Breast epithelium (tissue), 4 donors: ENCODE measurements around the gene CABP4. TPM values are rescaled to one million over a fixed set of nuclear protein-coding genes. Genes with fewer than 3 reads are reported as not detected.

Experiments
- DNase-seq, 2 donors: peaks; one replicate each; pipeline ENCODE4 v3.0.0-alpha.2; 2019; ENCODE audit warnings: low spot score in 2 of 2
- H3K27ac ChIP-seq, 2 donors: fragments of 200-600 bp; sonication (generic) in 1 of 2; one replicate each; pipeline ENCODE4 v1.5.1; 2016 to 2019; ENCODE audit warnings: mild to moderate bottlenecking in 1 of 2
- H3K27me3 ChIP-seq, 2 donors: fragments of 200-600 bp; sonication (generic) in 1 of 2; one replicate each; pipeline versions ENCODE4 v1.5.1 to v1.6.0; 2017 to 2019; ENCODE audit warnings: control low read depth in 1 of 2, mild to moderate bottlenecking in 1 of 2
- H3K36me3 ChIP-seq: fragments of 200-600 bp; one replicate; pipeline ENCODE4 v1.5.1; 2019
- H3K4me1 ChIP-seq, 2 donors: fragments of 200-600 bp; sonication (generic); one replicate each; pipeline ENCODE4 v1.5.1; 2016 to 2019; ENCODE audit warnings: control low read depth in 1 of 2
- H3K4me3 ChIP-seq, 3 donors: fragments of 200-600 bp; sonication (generic); 1 replicate in 2 of 3; 2 replicates in 1 of 3; pipeline ENCODE4 v1.5.1; 2016 to 2019; ENCODE audit warnings: mild to moderate bottlenecking in 3 of 3, moderate library complexity in 2 of 3
- H3K9me3 ChIP-seq, 2 donors: fragments of 200-600 bp; sonication (generic) in 1 of 2; one replicate each; pipeline ENCODE4 v1.5.1; 2016 to 2019; ENCODE audit warnings: control low read depth in 1 of 2
- CTCF ChIP-seq, 3 donors: fragments of 450-650 bp; IDR thresholded peaks; one replicate each; pipeline ENCODE4 v1.5.1; 2016 to 2017; ENCODE audit warnings: antibody characterized with exemption in 3 of 3, mild to moderate bottlenecking in 3 of 3, moderate library complexity in 3 of 3
- POLR2A ChIP-seq: fragments of 450-650 bp; IDR thresholded peaks from one replicate; pipeline ENCODE4 v1.6.1; 2016; ENCODE audit warnings: antibody characterized with exemption, mild to moderate bottlenecking, moderate library complexity
- POLR2AphosphoS5 ChIP-seq, 3 donors: sonication (generic); formaldehyde crosslinking; IDR thresholded peaks; one replicate each; pipeline ENCODE4 v1.6.1; 2017; ENCODE audit warnings: antibody characterized with exemption in 3 of 3
- intact Hi-C: fragments of 100-400 bp; cut with DNase I; formaldehyde crosslinking; loops from one replicate; pipeline ENCODE4 v1.15.1; 2023; ENCODE audit warnings: low total_unique reads
- total RNA-seq, 3 donors: library from RNA; depleted of rRNA; stranded (reverse); fragments of >200 nt; gene quantifications; one replicate each; pipeline ENCODE4 v1.1.0, GENCODE V29; 2016

The CABP4 gene
- total RNA-seq, 3 donors from 2014 or later: 3.5 to 10.7 (median 3.9) TPM

GRCh38 chr11:67433536-67434394 is 21.4 kb upstream of the CABP4 start:
- Histone ChIP-seq H3K9me3 (no peaks in the 10 kb centered on the region), H3K27me3 (no peaks in the 10 kb centered on the region), H3K4me1 (peaks cover 0 to 8% of the 10 kb centered on the region in 2 donors), H3K27ac (no peak overlapping the region), H3K4me3 (no peak overlapping the region), H3K36me3 (no peaks in the 10 kb centered on the region)
- no peak for TF ChIP-seq CTCF (IDR thresholded peaks at IDR 0.05)
- no peak for TF ChIP-seq POLR2A
- no peak for TF ChIP-seq POLR2AphosphoS5 (IDR thresholded peaks at IDR 0.05)
- no peak for DNase-seq
- intact Hi-C loops: no loop called here

DNA sequence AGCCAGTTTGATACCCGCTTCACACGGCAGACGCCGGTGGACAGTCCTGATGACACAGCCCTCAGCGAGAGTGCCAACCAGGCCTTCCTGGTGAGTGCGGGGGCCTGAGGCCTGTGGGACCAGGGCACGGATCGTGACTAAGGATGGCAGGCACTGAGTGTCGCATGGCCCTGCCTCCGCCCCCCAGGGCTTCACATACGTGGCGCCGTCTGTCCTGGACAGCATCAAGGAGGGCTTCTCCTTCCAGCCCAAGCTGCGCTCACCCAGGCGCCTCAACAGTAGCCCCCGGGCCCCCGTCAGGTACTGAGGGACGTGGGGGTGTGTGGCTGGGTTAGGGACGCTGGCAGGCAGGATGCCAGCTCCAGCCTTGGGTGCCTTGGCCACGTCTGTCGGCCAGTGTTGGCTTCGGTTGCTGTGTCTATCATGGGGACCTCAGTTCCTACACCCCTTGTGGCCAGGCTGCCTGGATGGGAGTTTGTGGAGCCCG is 20.7 kb upstream of the CABP4 start:
- no peak for TF ChIP-seq POLR2AphosphoS5 (IDR thresholded peaks at IDR 0.05)
- TF ChIP-seq POLR2A: no peak
- TF ChIP-seq CTCF (IDR thresholded peaks at IDR 0.05): no peak
- Histone ChIP-seq H3K36me3 (no peaks in the 10 kb centered on the region), H3K4me1 (peaks cover 0 to 2% of the 10 kb centered on the region in 2 donors), H3K4me3 (no peak overlapping the region), H3K27ac (no peak overlapping the region), H3K27me3 (no peaks in the 10 kb centered on the region), H3K9me3 (no peaks in the 10 kb centered on the region)
- DNase-seq: no peak
- intact Hi-C loops: no loop called here

DNA sequence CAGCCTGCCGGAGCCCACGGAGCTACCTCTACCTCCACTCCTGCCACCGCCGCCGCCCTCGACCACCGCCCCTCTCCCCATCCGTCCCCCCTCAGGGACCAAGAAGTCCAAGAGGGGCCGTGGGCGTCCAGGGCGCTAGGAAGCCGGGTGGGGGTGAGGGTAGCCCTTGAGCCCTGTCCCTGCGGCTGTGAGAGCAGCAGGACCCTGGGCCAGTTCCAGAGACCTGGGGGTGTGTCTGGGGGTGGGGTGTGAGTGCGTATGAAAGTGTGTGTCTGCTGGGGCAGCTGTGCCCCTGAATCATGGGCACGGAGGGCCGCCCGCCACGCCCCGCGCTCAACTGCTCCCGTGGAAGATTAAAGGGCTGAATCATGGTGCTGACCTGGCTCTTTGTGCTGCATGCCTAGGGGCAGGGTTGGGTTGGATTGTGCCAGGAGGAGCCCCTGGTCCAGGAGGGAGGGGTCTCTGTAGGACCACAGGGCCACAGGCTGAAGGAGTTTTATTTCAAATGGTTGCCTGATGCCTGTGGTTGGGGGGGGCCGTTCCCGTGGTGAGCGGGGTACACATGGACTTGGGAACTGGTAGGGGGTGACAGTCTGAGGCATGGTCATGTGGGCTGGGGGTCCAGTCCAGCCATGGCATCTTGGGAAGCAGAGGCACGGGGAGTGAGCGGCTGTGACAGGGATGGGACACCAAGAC is 20.0 kb upstream of the CABP4 start:
- no peaks in the 10 kb centered on the region for H3K9me3 ChIP-seq

GRCh38 chr11:67435727-67436458 is 19.3 kb upstream of the CABP4 start:
- Histone ChIP-seq H3K36me3 (no peaks in the 10 kb centered on the region), H3K27me3 (no peaks in the 10 kb centered on the region), H3K4me1 (peaks cover 0 to 5% of the 10 kb centered on the region in 2 donors), H3K9me3 (no peaks in the 10 kb centered on the region), H3K4me3 (peak overlapping the region in 2 of 3 donors; percentile 5 to 12), H3K27ac (peak overlapping the region; percentile 42 to 64)
- DNase-seq: no peak
- TF ChIP-seq POLR2A (no peak), CTCF (IDR thresholded peaks at IDR 0.05) (no peak), POLR2AphosphoS5 (IDR thresholded peaks at IDR 0.05) (no peak)
- intact Hi-C loops: loop anchor here (5.0 kb wide), 1 partner anchor 1229 kb away; no protein-coding TSS in a partner anchor

More for the DNA sequence above, 20.0 kb upstream of the CABP4 start:
- intact Hi-C loops: loop anchor here (5.0 kb wide), 1 partner anchor 1228 kb away; no protein-coding TSS in a partner anchor
- H3K4me3 ChIP-seq: no peak overlapping the region
- no peak for DNase-seq
- H3K4me1 ChIP-seq: peaks cover 0 to 5% of the 10 kb centered on the region in 2 donors
- H3K27ac ChIP-seq: peak overlapping the region in 1 of 2 donors; percentile 64
- no peaks in the 10 kb centered on the region for H3K27me3 ChIP-seq
- TF ChIP-seq CTCF (IDR thresholded peaks at IDR 0.05): no peak
- TF ChIP-seq POLR2AphosphoS5 (IDR thresholded peaks at IDR 0.05): no peak
- TF ChIP-seq POLR2A: no peak
- no peaks in the 10 kb centered on the region for H3K36me3 ChIP-seq
